Measurements from ENCODE around the gene RPL7L1.

RPL7L1 gene

GRCh38 chr6:42935322-42935721 lies 55.9 kb downstream of the RPL7L1 start:
- H3K4me1 ChIP-seq (ENCODE audit: control insufficient read depth, insufficient read depth, low read length): no peaks in the 10 kb centered on the region
- no peaks in the 10 kb centered on the region for H3K9me3 ChIP-seq (ENCODE audit: control insufficient read depth, insufficient read depth, low read depth, low read length)
- H3K27ac ChIP-seq (ENCODE audit: extremely low read depth, low read depth, low read length): no peak overlapping the region
- ChIA-PET POLR2A (no interaction called here), CTCF (no interaction called here)
- H3K4me3 ChIP-seq (ENCODE audit: low read depth, low read length): no peak overlapping the region
- peaks cover 10 to 78% of the 10 kb centered on the region in 2 experiments; a peak in 2 of 3 replicates for H3K36me3 ChIP-seq (ENCODE audit: control insufficient read depth in 2 of 2, insufficient read depth in 1 of 2, low read length in 2 of 2)
- no peak for TF ChIP-seq SCRT1 (tag by site-specific recombination; IDR thresholded peaks at IDR 0.05; ENCODE audit: borderline replicate concordance)
- TF ChIP-seq ZNF843 (tag by site-specific recombination; IDR thresholded peaks at IDR 0.05): no peak
- no peak for TF ChIP-seq ZNF341 (tag by site-specific recombination; IDR thresholded peaks at IDR 0.05; ENCODE audit: low read depth)
- no peak for TF ChIP-seq REST (tag by site-specific recombination; IDR thresholded peaks at IDR 0.05)
- TF ChIP-seq RBAK (tag by site-specific recombination; IDR thresholded peaks at IDR 0.05): no peak
- no peak for TF ChIP-seq ZNF585B (tag by site-specific recombination; IDR thresholded peaks at IDR 0.05)
- TF ChIP-seq WT1 (tag by site-specific recombination; IDR thresholded peaks at IDR 0.05): no peak
- no peak for TF ChIP-seq ZNF707 (tag by site-specific recombination; IDR thresholded peaks at IDR 0.05)
- no peak for TF ChIP-seq PRDM2 (tag by site-specific recombination; IDR thresholded peaks at IDR 0.05; ENCODE audit: borderline replicate concordance)
- no peak for TF ChIP-seq ZNF24 (tag by site-specific recombination; IDR thresholded peaks at IDR 0.05)

GRCh38 chr6:42936398-42936797 lies 57.0 kb downstream of the RPL7L1 start:
- Histone ChIP-seq H3K4me1 (ENCODE audit: control insufficient read depth, insufficient read depth, low read length) (no peaks in the 10 kb centered on the region), H3K4me3 (ENCODE audit: low read depth, low read length) (no peak overlapping the region), H3K9me3 (ENCODE audit: control insufficient read depth, insufficient read depth, low read depth, low read length) (no peaks in the 10 kb centered on the region), H3K27ac (ENCODE audit: extremely low read depth, low read depth, low read length) (no peak overlapping the region), H3K36me3 (ENCODE audit: control insufficient read depth in 2 of 2, insufficient read depth in 1 of 2, low read length in 2 of 2) (peaks cover 10 to 85% of the 10 kb centered on the region in 2 experiments; a peak in 2 of 3 replicates)
- ChIA-PET CTCF (interaction anchor here (0.7 kb wide), 2 partner anchors 224 to 1305 kb away, joined by 4 to 10 read pairs; no protein-coding TSS in a partner anchor), POLR2A (no interaction called here)
- TF ChIP-seq ZNF692 (tag by site-specific recombination; IDR thresholded peaks at IDR 0.05): no peak
- TF ChIP-seq KLF8 (tag by site-specific recombination; IDR thresholded peaks at IDR 0.05): no peak
- TF ChIP-seq HIC1 (tag by site-specific recombination; IDR thresholded peaks at IDR 0.05): no peak
- TF ChIP-seq ZNF175 (tag by site-specific recombination; IDR thresholded peaks at IDR 0.05): no peak
- no peak for TF ChIP-seq SP2 (tag by site-specific recombination; IDR thresholded peaks at IDR 0.05)
- no peak for TF ChIP-seq ZNF169 (tag by site-specific recombination; IDR thresholded peaks at IDR 0.05)
- no peak for TF ChIP-seq TCF7L2 (IDR thresholded peaks at IDR 0.05; ENCODE audit: borderline replicate concordance, low read depth, low read length)
- no peak for TF ChIP-seq ZEB2 (tag by site-specific recombination; IDR thresholded peaks at IDR 0.05)
- TF ChIP-seq ZNF2 (tag by site-specific recombination; IDR thresholded peaks at IDR 0.05): no peak
- TF ChIP-seq BCL6B (tag by site-specific recombination; IDR thresholded peaks at IDR 0.05): no peak
- TF ChIP-seq ZSCAN16 (tag by site-specific recombination; IDR thresholded peaks at IDR 0.05): no peak
- no peak for TF ChIP-seq ZNF10 (tag by site-specific recombination; IDR thresholded peaks at IDR 0.05)
